H9 (cell line): Measurements from ENCODE around the gene GRIP1. TPM values are rescaled to one million over a fixed set of nuclear protein-coding genes. Genes with fewer than 3 reads are reported as not detected.

ENCODE experiments used
- DNase-seq: peaks from one replicate; pipeline ENCODE4 v3.0.0-alpha.2; 2017
- H2AFZ ChIP-seq: one replicate; pipeline ENCODE4 v1.6.1; 2013; ENCODE audit warnings: mild to moderate bottlenecking, low read length, control low read depth, moderate library complexity
- H2AK5ac ChIP-seq: 2 replicates; pipeline ENCODE4 v1.6.1; 2013; ENCODE audit warnings: low read length, control low read depth, mixed read lengths; ENCODE audit not compliant: insufficient read length
- H2BK120ac ChIP-seq: one replicate; pipeline ENCODE4 v1.6.1; 2013; ENCODE audit warnings: low read depth, mild to moderate bottlenecking, low read length, control low read depth, inconsistent platforms; ENCODE audit not compliant: poor library complexity, severe bottlenecking
- H2BK12ac ChIP-seq: 2 replicates; pipeline ENCODE4 v1.6.1; 2013; ENCODE audit warnings: low read length, control low read depth, mixed read lengths, low read depth; ENCODE audit not compliant: insufficient read length
- H2BK15ac ChIP-seq: 2 replicates; pipeline ENCODE4 v1.6.1; 2013; ENCODE audit warnings: low read depth, low read length, control low read depth
- H2BK20ac ChIP-seq: one replicate; pipeline ENCODE4 v1.6.1; 2013; ENCODE audit warnings: low read depth, mild to moderate bottlenecking, low read length, control low read depth, inconsistent platforms; ENCODE audit not compliant: poor library complexity, severe bottlenecking
- H2BK5ac ChIP-seq: 2 replicates; pipeline ENCODE4 v1.6.1; 2013; ENCODE audit warnings: low read length, control low read depth, mixed read lengths; ENCODE audit not compliant: insufficient read length
- H3K14ac ChIP-seq: 2 replicates; pipeline ENCODE4 v1.6.1; 2013; ENCODE audit warnings: low read length, control low read depth; ENCODE audit not compliant: insufficient read depth
- H3K18ac ChIP-seq: 2 replicates; pipeline ENCODE4 v1.6.1; 2013; ENCODE audit warnings: low read depth, mild to moderate bottlenecking, mixed read lengths, low read length, control low read depth; ENCODE audit not compliant: insufficient read length
- H3K23ac ChIP-seq: 2 replicates; pipeline ENCODE4 v1.6.1; 2013; ENCODE audit warnings: low read length, control low read depth, mixed read lengths, low read depth; ENCODE audit not compliant: insufficient read length
- H3K23me2 ChIP-seq: 2 replicates; pipeline ENCODE4 v1.6.1; 2013; ENCODE audit warnings: low read depth, mild to moderate bottlenecking, mixed read lengths, low read length, control low read depth; ENCODE audit not compliant: insufficient read length, poor library complexity, severe bottlenecking
- H3K27ac ChIP-seq: 2 replicates; pipeline ENCODE4 v1.5.1; 2013; ENCODE audit warnings: low read length, control low read depth, mixed read lengths, low read depth; ENCODE audit not compliant: insufficient read length
- H3K27me3 ChIP-seq: 2 replicates; pipeline ENCODE4 v1.6.1; 2013; ENCODE audit warnings: low read length, control low read depth, inconsistent platforms; ENCODE audit not compliant: insufficient read depth
- H3K4ac ChIP-seq: 2 replicates; pipeline ENCODE4 v1.6.1; 2013; ENCODE audit warnings: low read depth, mild to moderate bottlenecking, control low read depth, inconsistent platforms, low read length, moderate library complexity
- H3K4me1 ChIP-seq: 2 replicates; pipeline ENCODE4 v1.6.1; 2013; ENCODE audit warnings: low read length, control low read depth, inconsistent platforms; ENCODE audit not compliant: insufficient read depth
- H3K4me2 ChIP-seq: 2 replicates; pipeline ENCODE4 v1.6.1; 2013; ENCODE audit warnings: low read length, control low read depth, mixed read lengths; ENCODE audit not compliant: insufficient read length, insufficient read depth
- H3K56ac ChIP-seq: 2 replicates; pipeline ENCODE4 v1.6.1; 2013; ENCODE audit warnings: low read depth, mild to moderate bottlenecking, mixed read lengths, low read length, control low read depth; ENCODE audit not compliant: insufficient read length
- H3K79me1 ChIP-seq: 2 replicates; pipeline ENCODE4 v1.6.1; 2013; ENCODE audit warnings: low read depth, mild to moderate bottlenecking, moderate library complexity, low read length, control low read depth, inconsistent platforms; ENCODE audit not compliant: insufficient read depth, poor library complexity, severe bottlenecking
- H3K79me2 ChIP-seq: 2 replicates; pipeline ENCODE4 v1.6.1; 2013; ENCODE audit warnings: low read length, control low read depth, inconsistent platforms; ENCODE audit not compliant: insufficient read depth
- H3K9ac ChIP-seq: 2 replicates; pipeline ENCODE4 v1.6.1; 2013; ENCODE audit warnings: low read length, control low read depth, mixed read lengths; ENCODE audit not compliant: insufficient read length; ENCODE audit errors: extremely low read depth
- H3K9me3 ChIP-seq: one replicate; pipeline ENCODE4 v1.6.1; 2013; ENCODE audit warnings: low read depth, low read length, inconsistent platforms; ENCODE audit not compliant: control insufficient read depth
- H3T11ph ChIP-seq: one replicate; pipeline ENCODE4 v1.6.1; 2013; ENCODE audit warnings: mild to moderate bottlenecking, low read length, control low read depth, inconsistent platforms
- H4K20me1 ChIP-seq: one replicate; pipeline ENCODE4 v1.6.1; 2013; ENCODE audit not compliant: control insufficient read depth, insufficient read length, insufficient read depth
- H4K5ac ChIP-seq: 2 replicates; pipeline ENCODE4 v1.6.1; 2013; ENCODE audit warnings: low read depth, mild to moderate bottlenecking, mixed read lengths, low read length, control low read depth; ENCODE audit not compliant: insufficient read length
- H4K8ac ChIP-seq: replicated peaks from 2 replicates; pipeline ENCODE4 v1.6.1; 2013; ENCODE audit warnings: low read length, control low read depth, mixed read lengths, low read depth; ENCODE audit not compliant: insufficient read length
- H4K91ac ChIP-seq: 2 replicates; pipeline ENCODE4 v1.6.1; 2013; ENCODE audit warnings: low read depth, mild to moderate bottlenecking, moderate library complexity, mixed read lengths, low read length, control low read depth; ENCODE audit not compliant: insufficient read length
- H3K27ac Mint-ChIP-seq, 3 experiments: 2 replicates in 2 of 3; 3 replicates in 1 of 3; pipeline ENCODE4 v1.8.0; 2020 to 2021; ENCODE audit warnings: mixed read lengths in 3 of 3, mild to moderate bottlenecking in 1 of 3, moderate library complexity in 1 of 3
- H3K27me3 Mint-ChIP-seq: 2 replicates; pipeline ENCODE4 v1.8.0; 2021; ENCODE audit warnings: low read depth, mild to moderate bottlenecking, moderate library complexity, mixed read lengths
- H3K36me3 Mint-ChIP-seq, 3 experiments: 2 replicates in 2 of 3; 3 replicates in 1 of 3; pipeline ENCODE4 v1.8.0; 2020 to 2021; ENCODE audit warnings: low read depth in 3 of 3, mixed read lengths in 3 of 3; ENCODE audit not compliant: insufficient read depth in 1 of 3
- H3K4me1 Mint-ChIP-seq, 2 experiments: 2 replicates each; pipeline ENCODE4 v1.8.0; 2020; ENCODE audit warnings: mixed read lengths in 2 of 2
- H3K4me3 Mint-ChIP-seq, 2 experiments: 2 replicates in 1 of 2; 3 replicates in 1 of 2; pipeline ENCODE4 v1.8.0; 2020 to 2021; ENCODE audit warnings: mild to moderate bottlenecking in 2 of 2, mixed read lengths in 2 of 2, moderate library complexity in 1 of 2
- H3K9me3 Mint-ChIP-seq, 2 experiments: 2 replicates in 1 of 2; 3 replicates in 1 of 2; pipeline ENCODE4 v1.8.0; 2020; ENCODE audit warnings: mild to moderate bottlenecking in 2 of 2, mixed read lengths in 2 of 2, moderate library complexity in 1 of 2
- CTCF ChIP-seq: fragments of 200-600 bp; sonication (generic); conservative IDR thresholded peaks from 3 replicates; pipeline ENCODE4 v1.8.0; 2021; ENCODE audit warnings: antibody characterized with exemption, mild to moderate bottlenecking
- WGBS: extraction: QIAGEN DNeasy Blood & Tissue Kit; methylation state at CpG from one replicate; pipeline ENCODE4 v1.1.7; 2013; ENCODE audit warnings: missing lambda C conversion rate, low lambda C conversion rate, mixed read lengths; ENCODE audit not compliant: insufficient read length; ENCODE audit errors: extremely low coverage; 5-methylcytosine and 5-hydroxymethylcytosine counted together
- total RNA-seq: library from RNA; stranded (reverse); gene quantifications from 2 replicates; pipeline ENCODE4 v1.2.1, GENCODE V29; 2021

GRIP1 gene
- total RNA-seq, 1 experiment from 2014 or later: 19.5 TPM

GRCh38 chr12:66598608-66599007 lies 80.3 kb downstream of the GRIP1 start:
- Histone ChIP-seq H3K4ac (no peak overlapping the region), H3K79me2 (no peaks in the 10 kb centered on the region), H3K79me1 (no peaks in the 10 kb centered on the region), H3K18ac (no peak overlapping the region), H4K91ac (no peak overlapping the region), H3K14ac (no peak overlapping the region), H4K5ac (no peak overlapping the region), H3T11ph (no peak overlapping the region), H3K56ac (no peak overlapping the region), H2BK5ac (no peak overlapping the region), H3K27ac (no peak overlapping the region), H3K4me1 (peaks cover 4% of the 10 kb centered on the region), H3K27me3 (no peaks in the 10 kb centered on the region), H4K20me1 (no peaks in the 10 kb centered on the region), H2AFZ (no peak overlapping the region), H2BK15ac (no peak overlapping the region), H3K23me2 (no peaks in the 10 kb centered on the region), H3K9ac (no peak overlapping the region), H2BK20ac (no peak overlapping the region), H4K8ac (no peak overlapping the region), H3K4me2 (no peak overlapping the region), H2BK12ac (no peak overlapping the region), H2AK5ac (no peak overlapping the region), H3K23ac (no peak overlapping the region), H3K9me3 (no peaks in the 10 kb centered on the region), H2BK120ac (no peak overlapping the region)
- H3K4me3 Mint-ChIP-seq: no peak overlapping the region
- H3K4me1 Mint-ChIP-seq: peaks cover 38 to 39% of the 10 kb centered on the region in 2 experiments
- no peak for DNase-seq
- no peak for TF ChIP-seq CTCF
- no peaks in the 10 kb centered on the region for H3K9me3 Mint-ChIP-seq
- no peak overlapping the region for H3K27ac Mint-ChIP-seq
- no CpG with 5 or more reads among the region's 2 CpGs for WGBS
- H3K27me3 Mint-ChIP-seq: no peaks in the 10 kb centered on the region
- no peaks in the 10 kb centered on the region; a peak in 1 of 7 replicates for H3K36me3 Mint-ChIP-seq
